Panc1 (cell line): ENCODE results near the gene INAVA. TPM values are rescaled to one million over a fixed set of nuclear protein-coding genes. Genes with fewer than 3 reads are reported as not detected.

Experiments used
- ATAC-seq: fragments of 200-7000 bp; cut with Tn5 transposase; 2 replicates; pipeline ENCODE4 v1.9.1; 2020; ENCODE audit warnings: mild to moderate bottlenecking, moderate library complexity
- BruUV-seq: library from RNA; stranded (reverse); fragments of 400-500 nt; replicated peaks from 2 replicates; lab custom pipeline; 2021; lab: Mats Ljungman, UMichigan
- CTCF ChIA-PET: fragments of 300-600 bp; sonication (Branson Sonifier 250); formaldehyde crosslinking; loops from one replicate; lab custom pipeline; 2022; ENCODE audit warnings: antibody characterized with exemption; lab: Charles Lee
- POLR2A ChIA-PET: fragments of 300-600 bp; sonication (Branson Sonifier 250); formaldehyde crosslinking; loops from one replicate; lab custom pipeline; 2022; ENCODE audit warnings: antibody characterized with exemption; lab: Charles Lee
- DNase-seq: peaks from one replicate; pipeline ENCODE4 v3.0.0-alpha.2; 2010; ENCODE audit warnings: low read depth, low spot score
- H3K27ac ChIP-seq: 2 replicates; pipeline ENCODE4 v1.5.1; 2011; ENCODE audit warnings: mild to moderate bottlenecking, low read length, inconsistent platforms
- H3K27me3 ChIP-seq: fragments of 200-500 bp; sonication (Bioruptor generic); 2 replicates; pipeline ENCODE4 v1.6.0; 2014; ENCODE audit warnings: low read length, inconsistent platforms; ENCODE audit not compliant: control insufficient read depth, insufficient read depth
- H3K36me3 ChIP-seq: fragments of 200-500 bp; sonication (Bioruptor generic); 2 replicates; pipeline ENCODE4 v1.5.1; 2014; ENCODE audit warnings: inconsistent platforms, mild to moderate bottlenecking, low read length, moderate library complexity; ENCODE audit not compliant: control insufficient read depth, insufficient read depth
- H3K4me1 ChIP-seq: 2 replicates; pipeline ENCODE4 v1.5.1; 2011; ENCODE audit warnings: inconsistent platforms, mild to moderate bottlenecking, low read length, moderate library complexity; ENCODE audit not compliant: control insufficient read depth, insufficient read depth
- H3K4me3 ChIP-seq, 2 experiments: 2 replicates each; pipeline ENCODE4 v1.5.1; 2011 to 2012; ENCODE audit warnings: low read depth in 2 of 2, low read length in 2 of 2, mild to moderate bottlenecking in 2 of 2, inconsistent platforms in 1 of 2, moderate library complexity in 1 of 2
- H3K9me3 ChIP-seq: fragments of 200-500 bp; sonication (Bioruptor generic); 2 replicates; pipeline ENCODE4 v1.5.1; 2014; ENCODE audit warnings: low read depth, mild to moderate bottlenecking, inconsistent platforms, low read length, moderate library complexity; ENCODE audit not compliant: control insufficient read depth, insufficient read depth
- CTCF ChIP-seq: fragments of 450-650 bp; IDR thresholded peaks from 2 replicates; pipeline ENCODE4 v1.5.1; 2017; ENCODE audit warnings: mild to moderate bottlenecking
- POLR2AphosphoS5 ChIP-seq: IDR thresholded peaks from 2 replicates; pipeline ENCODE4 v1.6.1; 2012; ENCODE audit warnings: mild to moderate bottlenecking, low read depth, low read length, moderate library complexity
- REST ChIP-seq, 2 experiments: IDR thresholded peaks; 2 replicates each; pipeline ENCODE4 v1.6.1; 2011 to 2012; ENCODE audit warnings: low read depth in 2 of 2, control low read depth in 1 of 2, low read length in 1 of 2, mild to moderate bottlenecking in 1 of 2, moderate library complexity in 1 of 2; ENCODE audit not compliant: insufficient read depth in 1 of 2
- SIN3A ChIP-seq: IDR thresholded peaks from 2 replicates; pipeline ENCODE4 v1.6.1; 2012; ENCODE audit warnings: low read depth, mild to moderate bottlenecking, low read length, moderate library complexity, borderline replicate concordance; ENCODE audit not compliant: insufficient read depth
- TCF7L2 ChIP-seq: IDR thresholded peaks from 2 replicates; pipeline ENCODE4 v1.6.1; 2011; ENCODE audit warnings: mild to moderate bottlenecking, low read depth, low read length, inconsistent platforms
- in situ Hi-C: cut with HindIII; loops from 2 replicates; pipeline ENCODE4 v1.10.0; 2016; ENCODE audit warnings: low sequenced_read_pairs, low pct_unique_long_range_greater_than_20kb
- intact Hi-C: fragments of 100-400 bp; cut with micrococcal nuclease; formaldehyde crosslinking; loops from one replicate; pipeline ENCODE4 v1.10.0; 2022; ENCODE audit not compliant: unreplicated experiment
- total RNA-seq: library from RNA; stranded (reverse); gene quantifications from one replicate; pipeline ENCODE4 v1.2.1, GENCODE V29; 2021; ENCODE audit not compliant: unreplicated experiment

INAVA gene
- total RNA-seq, 1 experiment from 2014 or later, result 3.6 TPM

GRCh38 chr1:200949626-200950025 is 54.9 kb downstream of the INAVA start:
- ChIA-PET POLR2A (no interaction called here), CTCF (no interaction called here)
- peaks cover 10% of the 10 kb centered on the region; the same call in 1 of the 2 replicates for H3K9me3 ChIP-seq
- in situ Hi-C loops (no loop called here), intact Hi-C loops (no loop called here)
- no peaks in the 10 kb centered on the region; the same call in 1 of the 2 replicates for H3K27me3 ChIP-seq
- no TSS peak for BruUV-seq
- no peak overlapping the region for H3K27ac ChIP-seq
- ATAC-seq (no peak), DNase-seq (no peak)
- TF ChIP-seq TCF7L2, result no peak
- no peak for TF ChIP-seq CTCF
- no peak for TF ChIP-seq SIN3A
- TF ChIP-seq POLR2AphosphoS5, result no peak
- TF ChIP-seq REST (IDR thresholded peaks at IDR 0.05; ENCODE audit: insufficient read depth in 1 of 2, low read depth in 2 of 2, low read length in 1 of 2), result no peak
- H3K36me3 ChIP-seq, result no peaks in the 10 kb centered on the region
- no peaks in the 10 kb centered on the region for H3K4me1 ChIP-seq
- no peak overlapping the region for H3K4me3 ChIP-seq

- Histone ChIP-seq H3K27ac (no peak overlapping the region), H3K27me3 (no peaks in the 10 kb centered on the region; the same call in 1 of the 2 replicates), H3K9me3 (peaks cover 10% of the 10 kb centered on the region; the same call in 1 of the 2 replicates), H3K4me1 (no peaks in the 10 kb centered on the region), H3K36me3 (no peaks in the 10 kb centered on the region), H3K4me3 (no peak overlapping the region)
- DNase-seq (no peak), ATAC-seq (no peak)
- in situ Hi-C loops (no loop called here), intact Hi-C loops (no loop called here)
- CTCF ChIA-PET, result no interaction called here
- TF ChIP-seq CTCF, result no peak
- no peak for TF ChIP-seq TCF7L2
- POLR2A ChIA-PET, result interaction anchor here (0.6 kb wide), 1 partner anchor 283 kb away, joined by 4 read pairs; no protein-coding TSS in a partner anchor
- BruUV-seq, result no TSS peak
Observed at GRCh38 chr1:200951016-200951415, 56.3 kb downstream of the INAVA start.
